T-helper 2 cell (primary cell): ENCODE data around the gene SLC25A26.
"Not testable (repeated sequence)": the region's sequence is repeated elsewhere in the genome, so short reads cannot be mapped to it uniquely, and the experiment has no call there.

ENCODE experiments used
- DNase-seq, 5 experiments: peaks; one replicate each; pipeline versions ENCODE4 v3.0.0 to v3.0.0-alpha.2; 2012 to 2022

SLC25A26 gene

GRCh38 chr3:66270288-66270687 lies 49.5 kb downstream of the SLC25A26 start:
- DNase-seq: no peak

GRCh38 chr3:66270701-66271100 lies 49.9 kb downstream of the SLC25A26 start:
- no peak for DNase-seq

GRCh38 chr3:66271231-66271630 lies 50.4 kb downstream of the SLC25A26 start:
- DNase-seq: no peak

GRCh38 chr3:66272016-66272415 lies 51.2 kb downstream of the SLC25A26 start:
- no peak for DNase-seq

GRCh38 chr3:66274837-66275236 lies 54.0 kb downstream of the SLC25A26 start:
- DNase-seq: not testable (repeated sequence)

GRCh38 chr3:66276705-66277274 lies 56.0 kb downstream of the SLC25A26 start:
- peak in 4 of 5 experiments; percentile 17 to 79 (median 50) for DNase-seq

GRCh38 chr3:66279168-66279567 lies 58.4 kb downstream of the SLC25A26 start:
- no peak for DNase-seq

- DNase-seq: no peak
Measured at GRCh38 chr3:66280304-66280703, 59.5 kb downstream of the SLC25A26 start.

GRCh38 chr3:66291922-66292321 lies 71.1 kb downstream of the SLC25A26 start:
- DNase-seq: not testable (repeated sequence)

GRCh38 chr3:66297260-66297873 lies 76.6 kb downstream of the SLC25A26 start:
- DNase-seq: peak in 1 of 5 experiments; percentile 36

GRCh38 chr3:66297900-66298299 lies 77.1 kb downstream of the SLC25A26 start:
- peak in 2 of 5 experiments; percentile 33 to 37 for DNase-seq

GRCh38 chr3:66298591-66298990 lies 77.8 kb downstream of the SLC25A26 start:
- peak in 1 of 5 experiments; percentile 27 for DNase-seq

GRCh38 chr3:66299085-66299484 lies 78.3 kb downstream of the SLC25A26 start:
- not testable (repeated sequence) for DNase-seq

- DNase-seq: no peak
Measured at GRCh38 chr3:66299891-66300290, 79.1 kb downstream of the SLC25A26 start.

GRCh38 chr3:66302288-66302687 lies 81.5 kb downstream of the SLC25A26 start:
- peak in 3 of 5 experiments; percentile 29 to 98 (median 81) for DNase-seq

- DNase-seq: peak in 3 of 5 experiments; percentile 20 to 85 (median 73)
Measured at GRCh38 chr3:66303491-66303901, 82.7 kb downstream of the SLC25A26 start.

- peak in 1 of 5 experiments; percentile 49 for DNase-seq
Measured at GRCh38 chr3:66304293-66304692, 83.5 kb downstream of the SLC25A26 start.

- not testable (repeated sequence) for DNase-seq
Measured at GRCh38 chr3:66306086-66306485, 85.3 kb downstream of the SLC25A26 start.

- peak in 2 of 5 experiments; percentile 72 to 85 for DNase-seq
Measured at GRCh38 chr3:66306991-66307390, 86.2 kb downstream of the SLC25A26 start.

- DNase-seq: peak in 2 of 5 experiments; percentile 27 to 77
Measured at GRCh38 chr3:66312039-66312438, 91.2 kb downstream of the SLC25A26 start.

- no peak for DNase-seq
Measured at GRCh38 chr3:66314455-66314854, 93.7 kb downstream of the SLC25A26 start.

GRCh38 chr3:66317750-66318376 lies 97.1 kb downstream of the SLC25A26 start:
- DNase-seq: no peak

GRCh38 chr3:66320390-66320789 lies 99.6 kb downstream of the SLC25A26 start:
- no peak for DNase-seq

GRCh38 chr3:66322436-66322835 lies 101.6 kb downstream of the SLC25A26 start:
- no peak for DNase-seq
